Breast epithelium (tissue), 4 donors: ENCODE data around the gene ATXN1. TPM values are rescaled to one million over a fixed set of nuclear protein-coding genes. Genes with fewer than 3 reads are reported as not detected.

Experiments
- DNase-seq, 2 donors: peaks; one replicate each; pipeline ENCODE4 v3.0.0-alpha.2; 2019; ENCODE audit warnings: low spot score in 2 of 2
- H3K27ac ChIP-seq, 2 donors: fragments of 200-600 bp; sonication (generic) in 1 of 2; one replicate each; pipeline ENCODE4 v1.5.1; 2016 to 2019; ENCODE audit warnings: mild to moderate bottlenecking in 1 of 2
- H3K27me3 ChIP-seq, 2 donors: fragments of 200-600 bp; sonication (generic) in 1 of 2; one replicate each; pipeline versions ENCODE4 v1.5.1 to v1.6.0; 2017 to 2019; ENCODE audit warnings: control low read depth in 1 of 2, mild to moderate bottlenecking in 1 of 2
- H3K36me3 ChIP-seq: fragments of 200-600 bp; one replicate; pipeline ENCODE4 v1.5.1; 2019
- H3K4me1 ChIP-seq, 2 donors: fragments of 200-600 bp; sonication (generic); one replicate each; pipeline ENCODE4 v1.5.1; 2016 to 2019; ENCODE audit warnings: control low read depth in 1 of 2
- H3K4me3 ChIP-seq, 3 donors: fragments of 200-600 bp; sonication (generic); 1 replicate in 2 of 3; 2 replicates in 1 of 3; pipeline ENCODE4 v1.5.1; 2016 to 2019; ENCODE audit warnings: mild to moderate bottlenecking in 3 of 3, moderate library complexity in 2 of 3
- H3K9me3 ChIP-seq, 2 donors: fragments of 200-600 bp; sonication (generic) in 1 of 2; one replicate each; pipeline ENCODE4 v1.5.1; 2016 to 2019; ENCODE audit warnings: control low read depth in 1 of 2
- POLR2A ChIP-seq: fragments of 450-650 bp; IDR thresholded peaks from one replicate; pipeline ENCODE4 v1.6.1; 2016; ENCODE audit warnings: antibody characterized with exemption, mild to moderate bottlenecking, moderate library complexity
- POLR2AphosphoS5 ChIP-seq, 3 donors: sonication (generic); formaldehyde crosslinking; IDR thresholded peaks; one replicate each; pipeline ENCODE4 v1.6.1; 2017; ENCODE audit warnings: antibody characterized with exemption in 3 of 3
- intact Hi-C: fragments of 100-400 bp; cut with DNase I; formaldehyde crosslinking; loops from one replicate; pipeline ENCODE4 v1.15.1; 2023; ENCODE audit warnings: low total_unique reads
- total RNA-seq, 3 donors: library from RNA; depleted of rRNA; stranded (reverse); fragments of >200 nt; gene quantifications; one replicate each; pipeline ENCODE4 v1.1.0, GENCODE V29; 2016
- TF ChIP-seq, protein P1 (sequence below), 3 donors: fragments of 450-650 bp; IDR thresholded peaks; one replicate each; pipeline ENCODE4 v1.5.1; 2016 to 2017; ENCODE audit warnings: antibody characterized with exemption in 3 of 3, mild to moderate bottlenecking in 3 of 3, moderate library complexity in 3 of 3

Gene ATXN1
- total RNA-seq, 3 donors from 2014 or later = 26.7 to 63.2 (median 37.4) TPM

GRCh38 chr6:16625291-16626265, 135.7 kb downstream of the ATXN1 start:
- Histone ChIP-seq H3K4me1 (no peaks in the 10 kb centered on the region), H3K36me3 (no peaks in the 10 kb centered on the region), H3K27me3 (no peaks in the 10 kb centered on the region), H3K9me3 (no peaks in the 10 kb centered on the region), H3K27ac (no peak overlapping the region), H3K4me3 (no peak overlapping the region)
- TF ChIP-seq, protein P1, sequence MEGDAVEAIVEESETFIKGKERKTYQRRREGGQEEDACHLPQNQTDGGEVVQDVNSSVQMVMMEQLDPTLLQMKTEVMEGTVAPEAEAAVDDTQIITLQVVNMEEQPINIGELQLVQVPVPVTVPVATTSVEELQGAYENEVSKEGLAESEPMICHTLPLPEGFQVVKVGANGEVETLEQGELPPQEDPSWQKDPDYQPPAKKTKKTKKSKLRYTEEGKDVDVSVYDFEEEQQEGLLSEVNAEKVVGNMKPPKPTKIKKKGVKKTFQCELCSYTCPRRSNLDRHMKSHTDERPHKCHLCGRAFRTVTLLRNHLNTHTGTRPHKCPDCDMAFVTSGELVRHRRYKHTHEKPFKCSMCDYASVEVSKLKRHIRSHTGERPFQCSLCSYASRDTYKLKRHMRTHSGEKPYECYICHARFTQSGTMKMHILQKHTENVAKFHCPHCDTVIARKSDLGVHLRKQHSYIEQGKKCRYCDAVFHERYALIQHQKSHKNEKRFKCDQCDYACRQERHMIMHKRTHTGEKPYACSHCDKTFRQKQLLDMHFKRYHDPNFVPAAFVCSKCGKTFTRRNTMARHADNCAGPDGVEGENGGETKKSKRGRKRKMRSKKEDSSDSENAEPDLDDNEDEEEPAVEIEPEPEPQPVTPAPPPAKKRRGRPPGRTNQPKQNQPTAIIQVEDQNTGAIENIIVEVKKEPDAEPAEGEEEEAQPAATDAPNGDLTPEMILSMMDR (IDR thresholded peaks at IDR 0.05) = no peak
- TF ChIP-seq POLR2A (no peak), POLR2AphosphoS5 (IDR thresholded peaks at IDR 0.05) (no peak)
- no peak for DNase-seq
- intact Hi-C loops = loop anchor here (10.0 kb wide), 1 partner anchor 701 kb away; no protein-coding TSS in a partner anchor

DNA sequence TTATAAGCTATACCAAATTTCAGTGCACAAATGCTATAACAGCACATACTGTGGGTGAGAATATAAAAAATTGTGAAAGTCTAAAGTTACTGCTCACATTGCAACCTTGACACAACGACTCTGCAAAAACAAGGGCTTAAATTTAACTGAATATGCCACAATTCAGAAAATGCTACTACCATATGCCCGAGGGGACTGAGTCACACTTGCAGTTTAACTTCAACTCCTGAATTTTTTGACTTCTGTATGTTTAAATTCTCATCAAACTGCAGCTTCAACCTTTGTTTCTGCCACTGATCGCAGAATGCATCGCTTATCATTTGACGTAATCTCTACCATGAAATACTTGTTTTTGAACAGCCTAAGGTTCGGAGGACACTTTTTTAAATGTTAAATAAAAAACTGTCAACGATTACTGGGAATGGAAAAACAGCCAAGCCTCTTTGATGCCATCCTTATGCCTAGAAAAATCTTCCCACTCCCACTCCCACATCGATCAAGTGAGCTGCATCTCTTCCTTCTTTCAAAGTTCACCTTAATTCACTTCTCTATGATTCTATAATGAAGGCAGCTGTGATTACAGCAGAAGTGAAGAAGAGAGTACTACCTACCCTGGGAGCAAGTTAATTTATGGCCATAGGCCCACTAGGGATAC, 136.5 kb downstream of the ATXN1 start:
- H3K27ac ChIP-seq = no peak overlapping the region
- intact Hi-C loops = loop anchor here (10.0 kb wide), 1 partner anchor 700 kb away; no protein-coding TSS in a partner anchor
- no peaks in the 10 kb centered on the region for H3K36me3 ChIP-seq
- no peak for DNase-seq
- no peak overlapping the region for H3K4me3 ChIP-seq
- no peaks in the 10 kb centered on the region for H3K9me3 ChIP-seq
- H3K27me3 ChIP-seq = no peaks in the 10 kb centered on the region
- H3K4me1 ChIP-seq = no peaks in the 10 kb centered on the region
- TF ChIP-seq POLR2A = no peak

DNA sequence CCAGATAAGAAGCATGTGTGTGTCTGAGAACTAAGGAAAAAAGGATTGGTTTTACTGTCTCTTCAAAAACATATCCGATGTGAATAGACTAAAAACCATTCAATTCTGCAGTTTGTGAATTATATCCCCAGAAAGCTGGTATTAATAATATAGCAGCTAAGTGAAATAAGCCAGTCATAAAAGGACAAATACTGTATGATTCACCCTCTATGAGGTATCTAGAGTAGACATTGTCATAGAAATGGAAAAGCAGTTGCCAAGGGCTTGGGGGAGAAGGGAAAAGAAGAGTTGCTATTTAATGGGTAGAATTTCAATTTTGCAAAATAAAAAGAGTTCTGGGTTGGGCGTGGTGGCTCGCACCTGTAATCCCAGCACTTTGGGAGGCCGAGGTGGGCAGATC, 137.5 kb downstream of the ATXN1 start:
- TF ChIP-seq, protein P1 (IDR thresholded peaks at IDR 0.05) = no peak
- TF ChIP-seq POLR2A (no peak), POLR2AphosphoS5 (IDR thresholded peaks at IDR 0.05) (no peak)

DNA sequence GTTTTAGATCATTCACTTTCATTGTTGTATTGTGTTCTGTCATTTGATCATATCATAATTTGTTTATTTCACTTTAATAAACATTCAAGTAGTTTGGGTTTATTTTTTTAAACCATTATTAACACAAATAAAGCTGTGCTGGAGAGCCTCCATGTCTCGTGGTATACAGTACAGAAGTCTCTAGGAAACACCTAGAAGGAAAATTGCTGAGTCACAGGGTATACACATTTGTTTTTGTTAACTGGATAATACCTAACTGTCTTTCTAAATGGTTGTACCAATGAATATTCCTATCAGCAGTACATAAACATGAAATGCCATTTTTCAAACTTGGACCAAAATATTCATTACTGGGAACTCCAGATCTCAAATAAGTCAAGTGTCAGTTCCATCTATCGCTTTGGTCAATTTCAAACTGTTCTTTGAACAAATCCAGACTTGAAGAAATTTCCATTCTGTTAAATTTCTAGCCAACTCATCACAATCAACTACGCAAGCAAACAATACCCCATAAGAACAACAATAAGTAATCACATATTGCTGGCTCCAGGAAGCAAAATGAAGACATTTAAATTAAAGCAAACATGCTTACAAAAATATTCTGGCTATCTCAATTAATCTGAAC, 138.1 kb downstream of the ATXN1 start:
- no peak overlapping the region for H3K4me3 ChIP-seq
- no peak for TF ChIP-seq POLR2AphosphoS5 (IDR thresholded peaks at IDR 0.05)
- no peak for TF ChIP-seq POLR2A
- TF ChIP-seq, protein P1 (IDR thresholded peaks at IDR 0.05) = no peak
- no peaks in the 10 kb centered on the region for H3K9me3 ChIP-seq
- no peaks in the 10 kb centered on the region for H3K4me1 ChIP-seq
- DNase-seq = no peak
- H3K27ac ChIP-seq = no peak overlapping the region
- intact Hi-C loops = loop anchor here (10.0 kb wide), 1 partner anchor 698 kb away; no protein-coding TSS in a partner anchor
- H3K36me3 ChIP-seq = no peaks in the 10 kb centered on the region
- no peaks in the 10 kb centered on the region for H3K27me3 ChIP-seq

More for the DNA sequence above, 137.5 kb downstream of the ATXN1 start:
- Histone ChIP-seq H3K27ac (no peak overlapping the region), H3K27me3 (no peaks in the 10 kb centered on the region), H3K4me3 (no peak overlapping the region), H3K4me1 (no peaks in the 10 kb centered on the region), H3K36me3 (no peaks in the 10 kb centered on the region), H3K9me3 (no peaks in the 10 kb centered on the region)
- intact Hi-C loops = loop anchor here (10.0 kb wide), 1 partner anchor 699 kb away; no protein-coding TSS in a partner anchor
- DNase-seq = no peak

DNA sequence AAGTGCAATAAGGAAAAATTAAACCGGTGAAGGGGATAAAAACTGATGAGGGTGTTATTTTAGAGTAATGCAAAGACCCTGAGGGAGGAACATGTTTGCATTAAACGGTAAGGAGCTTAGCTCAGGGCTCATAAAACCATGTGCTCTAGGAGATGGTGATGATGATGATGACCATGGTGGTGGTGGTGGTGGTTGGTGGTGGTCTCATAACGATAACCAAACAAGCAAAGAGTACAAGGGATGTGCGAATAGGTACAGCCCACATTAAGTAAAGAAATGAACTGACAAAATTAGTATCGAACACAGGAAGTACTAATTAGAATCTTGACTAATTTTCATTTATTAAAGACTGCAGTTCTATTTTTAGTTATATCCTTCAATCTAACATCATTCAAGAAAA, 139.1 kb downstream of the ATXN1 start:
- H3K4me3 ChIP-seq = no peak overlapping the region
- TF ChIP-seq POLR2A (no peak), POLR2AphosphoS5 (IDR thresholded peaks at IDR 0.05) (no peak)
- TF ChIP-seq, protein P1 (IDR thresholded peaks at IDR 0.05) = no peak
- H3K27ac ChIP-seq = no peak overlapping the region
- no peaks in the 10 kb centered on the region for H3K9me3 ChIP-seq
- H3K27me3 ChIP-seq = no peaks in the 10 kb centered on the region
- intact Hi-C loops = loop anchor here (10.0 kb wide), 1 partner anchor 697 kb away; no protein-coding TSS in a partner anchor
- H3K36me3 ChIP-seq = no peaks in the 10 kb centered on the region
- DNase-seq = no peak
- no peaks in the 10 kb centered on the region for H3K4me1 ChIP-seq
